Measurements from ENCODE around the gene MYZAP. TPM values are rescaled to one million over a fixed set of nuclear protein-coding genes. Genes with fewer than 3 reads are reported as not detected.

Gene MYZAP
- total and polyA plus RNA-seq, 2 of the 13 experiments (the other 11 are each of a cell fraction or from before 2014, with no cell fraction given) = not detected

- no peaks in the 10 kb centered on the region for H3K79me2 ChIP-seq (ENCODE audit: insufficient read depth, low read length)
- in situ Hi-C loops (cut with HindIII; ENCODE audit: extremely low pct_ligation_motif_present, low pct_unique_long_range_greater_than_20kb) = no loop called here
- intact Hi-C loops (cut with micrococcal nuclease; ENCODE audit: unreplicated experiment) = no loop called here
- ChIA-PET CTCF (ENCODE audit: low intra/inter-chr PET ratio, low total read pairs) (no interaction called here), POLR2A (no interaction called here)
- no peak for FAIRE-seq
- H3K4me1 ChIP-seq (ENCODE audit: insufficient read depth, low read length) = peaks cover 18% of the 10 kb centered on the region
- WGBS (ENCODE audit: low lambda C conversion rate) = 96% methylated on average over 3 of the region's 3 CpGs
- no peak for DNase-seq (ENCODE audit: low spot score)
- H3K4me2 ChIP-seq (ENCODE audit: low read depth, low read length) = no peak overlapping the region
- H3K27me3 ChIP-seq (ENCODE audit: control insufficient read depth in 1 of 2, insufficient read depth in 2 of 2, low read length in 2 of 2) = no peaks in the 10 kb centered on the region
- no peak overlapping the region for H3K9ac ChIP-seq (ENCODE audit: insufficient read depth, low read depth, low read length)
- no peak overlapping the region for H3K27ac ChIP-seq (ENCODE audit: extremely low read length, insufficient read depth, low read length)
- no peak for ATAC-seq
- no peaks in the 10 kb centered on the region for H4K20me1 ChIP-seq (ENCODE audit: insufficient read depth, low read length)
- no TSS peak for BruUV-seq (replicated peaks)
- H3K4me3 ChIP-seq (replicated peaks in 1 of 3; ENCODE audit: insufficient read depth in 1 of 3, low read depth in 2 of 3, low read length in 3 of 3) = no peak overlapping the region
- TF ChIP-seq ZNF138 (CRISPR knock-in tag; IDR thresholded peaks at IDR 0.05; ENCODE audit: low read depth) (no peak), DRAP1 (CRISPR knock-in tag; IDR thresholded peaks at IDR 0.05) (no peak), PRDM4 (CRISPR knock-in tag; IDR thresholded peaks at IDR 0.05; ENCODE audit: borderline replicate concordance) (no peak), RBAK (CRISPR knock-in tag; IDR thresholded peaks at IDR 0.05) (no peak), ZBTB26 (CRISPR knock-in tag; IDR thresholded peaks at IDR 0.05; ENCODE audit: borderline replicate concordance) (no peak), SP1 (IDR thresholded peaks at IDR 0.05) (no peak), SP1 (CRISPR knock-in tag; IDR thresholded peaks at IDR 0.05) (no peak), POLR2AphosphoS2 (IDR thresholded peaks at IDR 0.05; ENCODE audit: low read depth, low read length) (no peak), ZBTB7A (CRISPR knock-in tag; IDR thresholded peaks at IDR 0.05) (no peak), ESRRA (CRISPR knock-in tag; IDR thresholded peaks at IDR 0.05; ENCODE audit: low read depth) (no peak), TOE1 (CRISPR knock-in tag; IDR thresholded peaks at IDR 0.05) (no peak), TERF1 (CRISPR knock-in tag; IDR thresholded peaks at IDR 0.05) (no peak), PCBP2 (optimal IDR thresholded peaks at IDR 0.05; ENCODE audit: low read depth, low read length, poor library complexity, severe bottlenecking) (no peak), AGO1 (IDR thresholded peaks at IDR 0.05; ENCODE audit: low read depth, low read length, poor library complexity, severe bottlenecking) (no peak), ZNF362 (CRISPR knock-in tag; IDR thresholded peaks at IDR 0.05; ENCODE audit: borderline replicate concordance) (no peak), RBFOX2 (IDR thresholded peaks at IDR 0.05; ENCODE audit: low read depth, low read length) (no peak), MTA3 (CRISPR knock-in tag; IDR thresholded peaks at IDR 0.05) (no peak), ZNF720 (CRISPR knock-in tag; IDR thresholded peaks at IDR 0.05) (no peak), ZNF567 (CRISPR knock-in tag; IDR thresholded peaks at IDR 0.05; ENCODE audit: borderline replicate concordance) (no peak), HNRNPUL1 (IDR thresholded peaks at IDR 0.05; ENCODE audit: low read depth, low read length) (no peak), RNF2 (conservative IDR thresholded peaks at IDR 0.05; ENCODE audit: low read depth) (no peak)
- H3K9me3 ChIP-seq (ENCODE audit: low read length) = no peaks in the 10 kb centered on the region
- H2AFZ ChIP-seq (ENCODE audit: low read length) = no peak overlapping the region
- no peaks in the 10 kb centered on the region for H3K36me3 ChIP-seq (replicated peaks in 1 of 2; ENCODE audit: control insufficient read depth in 1 of 2, insufficient read depth in 2 of 2, low read length in 2 of 2)
Observed at GRCh38 chr15:57555270-57555669, 36.4 kb upstream of the MYZAP start.
